NCI-H2081 (cell line): ENCODE results near the gene LAMA2.

ENCODE experiments used
- DNase-seq, 2 experiments: peaks; one replicate each; lab custom pipeline; 2025; lab: John Stamatoyannopoulos, UW

The LAMA2 gene

GRCh38 chr6:129494586-129494985, 611.6 kb downstream of the LAMA2 start:
- no peak for DNase-seq

- DNase-seq = no peak
Measured at GRCh38 chr6:129495652-129496051, 612.7 kb downstream of the LAMA2 start.

GRCh38 chr6:129497481-129498441, 614.8 kb downstream of the LAMA2 start:
- DNase-seq = no peak

- DNase-seq = no peak
Measured at GRCh38 chr6:129498541-129498940, 615.6 kb downstream of the LAMA2 start.

GRCh38 chr6:129498950-129499842, 616.3 kb downstream of the LAMA2 start:
- DNase-seq = peak; percentile 6 to 54

- DNase-seq = no peak
Measured at GRCh38 chr6:129499843-129500219, 616.9 kb downstream of the LAMA2 start.

- DNase-seq = no peak
Measured at GRCh38 chr6:129500958-129501739, 618.2 kb downstream of the LAMA2 start.

GRCh38 chr6:129501740-129502660, 619.1 kb downstream of the LAMA2 start:
- no peak for DNase-seq

- no peak for DNase-seq
Measured at GRCh38 chr6:129504456-129504855, 621.5 kb downstream of the LAMA2 start.

GRCh38 chr6:129507059-129507807, 624.3 kb downstream of the LAMA2 start:
- no peak for DNase-seq

- no peak for DNase-seq
Measured at GRCh38 chr6:129507846-129508245, 624.9 kb downstream of the LAMA2 start.

- no peak for DNase-seq
Measured at GRCh38 chr6:129508477-129509145, 625.7 kb downstream of the LAMA2 start.

- DNase-seq = no peak
Measured at GRCh38 chr6:129510950-129511349, 628.0 kb downstream of the LAMA2 start.

GRCh38 chr6:129513471-129513870, 630.5 kb downstream of the LAMA2 start:
- DNase-seq = no peak

GRCh38 chr6:129515004-129515403, 632.1 kb downstream of the LAMA2 start:
- DNase-seq = no peak

GRCh38 chr6:129516005-129516404, 633.1 kb downstream of the LAMA2 start:
- DNase-seq = no peak

GRCh38 chr6:129516787-129517186, 633.8 kb downstream of the LAMA2 start:
- no peak for DNase-seq

GRCh38 chr6:129517288-129517687, 634.4 kb downstream of the LAMA2 start:
- no peak for DNase-seq

- DNase-seq = no peak
Measured at GRCh38 chr6:129519750-129520149, 636.8 kb downstream of the LAMA2 start.

GRCh38 chr6:129521946-129522345, 639.0 kb downstream of the LAMA2 start:
- DNase-seq = no peak
